GM18505 (cell line): Measurements from ENCODE around the gene ATE1.
"Not testable (repeated sequence)": the region's sequence is repeated elsewhere in the genome, so short reads cannot be mapped to it uniquely, and the experiment has no call there.

ENCODE experiments used
- ATAC-seq: cut with Tn5 transposase; IDR thresholded peaks from one replicate; pipeline ENCODE4 v1.9.1; 2021; ENCODE audit not compliant: unreplicated experiment
- POLR2A ChIP-seq: IDR thresholded peaks from 4 replicates; pipeline ENCODE4 v1.6.1; 2011; ENCODE audit warnings: borderline replicate concordance; ENCODE audit not compliant: insufficient read depth, insufficient read length; ENCODE audit errors: extremely low read depth

ATE1 gene

GRCh38 chr10:121732656-121733445, 195.0 kb downstream of the ATE1 start:
- ATAC-seq = no peak
- TF ChIP-seq POLR2A = no peak

- TF ChIP-seq POLR2A = no peak
Observed at GRCh38 chr10:121732172-121732571, 195.7 kb downstream of the ATE1 start.

GRCh38 chr10:121724282-121724681, 203.5 kb downstream of the ATE1 start:
- no peak for TF ChIP-seq POLR2A
- ATAC-seq = no peak

More at GRCh38 chr10:121732172-121732571, 195.7 kb downstream of the ATE1 start:
- no peak for ATAC-seq

GRCh38 chr10:121722665-121723064, 205.2 kb downstream of the ATE1 start:
- ATAC-seq = no peak
- no peak for TF ChIP-seq POLR2A

- ATAC-seq = no peak
Observed at GRCh38 chr10:121721257-121721656, 206.6 kb downstream of the ATE1 start.

GRCh38 chr10:121715969-121716368, 211.9 kb downstream of the ATE1 start:
- ATAC-seq = no peak
- no peak for TF ChIP-seq POLR2A

More at GRCh38 chr10:121721257-121721656, 206.6 kb downstream of the ATE1 start:
- TF ChIP-seq POLR2A = no peak

- TF ChIP-seq POLR2A = no peak
- ATAC-seq = no peak
Observed at GRCh38 chr10:121715076-121715475, 212.8 kb downstream of the ATE1 start.

- no peak for ATAC-seq
- TF ChIP-seq POLR2A = no peak
Observed at GRCh38 chr10:121713486-121713885, 214.3 kb downstream of the ATE1 start.

- TF ChIP-seq POLR2A = no peak
- no peak for ATAC-seq
Observed at GRCh38 chr10:121710971-121711370, 216.9 kb downstream of the ATE1 start.

GRCh38 chr10:121710207-121710606, 217.6 kb downstream of the ATE1 start:
- ATAC-seq = no peak
- TF ChIP-seq POLR2A = no peak

- no peak for TF ChIP-seq POLR2A
- ATAC-seq = no peak
Observed at GRCh38 chr10:121709675-121710073, 218.2 kb downstream of the ATE1 start.

- no peak for TF ChIP-seq POLR2A
- no peak for ATAC-seq
Observed at GRCh38 chr10:121708728-121709674, 218.8 kb downstream of the ATE1 start.

- TF ChIP-seq POLR2A = no peak
- ATAC-seq = no peak
Observed at GRCh38 chr10:121702351-121703320, 225.2 kb downstream of the ATE1 start.

- no peak for ATAC-seq
- no peak for TF ChIP-seq POLR2A
Observed at GRCh38 chr10:121700416-121700815, 227.4 kb downstream of the ATE1 start.

- not testable (repeated sequence) for ATAC-seq
Observed at GRCh38 chr10:121699703-121700102, 228.1 kb downstream of the ATE1 start.
